HG02798 (cell line): ENCODE data around the gene RIMBP2.

Source experiments
- ATAC-seq: cut with Tn5 transposase; IDR thresholded peaks from one replicate; pipeline ENCODE4 v1.9.1; 2021; ENCODE audit warnings: mild to moderate bottlenecking; ENCODE audit not compliant: unreplicated experiment, poor library complexity

The RIMBP2 gene

GRCh38 chr12:130639476-130640424 lies 76.3 kb downstream of the RIMBP2 start:
- no peak for ATAC-seq

GRCh38 chr12:130636370-130636769 lies 79.7 kb downstream of the RIMBP2 start:
- no peak for ATAC-seq

DNA sequence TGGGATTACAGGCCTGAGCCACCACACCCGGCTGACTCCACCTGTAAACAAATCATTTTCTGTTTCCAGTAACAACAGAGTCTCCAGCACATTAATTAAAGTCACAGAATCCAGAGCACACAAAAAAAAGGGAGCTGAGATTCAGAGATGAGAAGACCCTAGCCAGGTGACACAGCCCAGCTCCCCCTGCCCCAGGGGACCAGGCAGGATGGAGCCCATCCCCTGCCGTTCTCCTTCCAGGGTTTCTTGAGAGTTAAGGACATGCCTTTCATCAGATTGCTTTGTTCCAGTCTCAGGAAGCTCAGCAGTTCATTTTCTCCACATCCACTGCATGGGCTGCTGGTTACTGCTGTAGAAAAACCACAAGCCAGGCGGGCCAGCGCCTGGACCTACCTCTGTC lies 81.2 kb downstream of the RIMBP2 start:
- ATAC-seq = no peak

DNA sequence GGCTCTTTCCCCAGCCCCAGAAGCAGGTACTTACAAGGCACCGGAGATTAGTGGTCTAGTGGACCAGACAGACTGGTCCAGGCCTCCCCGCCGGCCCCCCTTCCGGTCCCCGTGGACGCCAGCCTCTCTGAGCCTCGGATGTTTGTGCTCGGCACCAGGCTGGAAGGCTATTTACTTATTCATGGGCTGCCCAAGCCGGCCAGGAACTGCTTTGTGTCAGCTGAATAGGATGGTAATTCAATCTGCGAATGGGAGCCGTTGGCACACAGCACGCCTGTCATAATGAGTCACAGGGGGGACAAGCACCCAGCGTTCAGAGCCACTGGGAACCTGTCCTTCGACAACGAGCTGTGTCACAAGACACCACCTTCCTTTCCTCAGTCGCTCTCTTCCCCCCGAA lies 82.3 kb downstream of the RIMBP2 start:
- no peak for ATAC-seq

GRCh38 chr12:130632642-130633041 lies 83.5 kb downstream of the RIMBP2 start:
- no peak for ATAC-seq

- no peak for ATAC-seq
Observed at GRCh38 chr12:130628304-130628703, 87.8 kb downstream of the RIMBP2 start.

DNA sequence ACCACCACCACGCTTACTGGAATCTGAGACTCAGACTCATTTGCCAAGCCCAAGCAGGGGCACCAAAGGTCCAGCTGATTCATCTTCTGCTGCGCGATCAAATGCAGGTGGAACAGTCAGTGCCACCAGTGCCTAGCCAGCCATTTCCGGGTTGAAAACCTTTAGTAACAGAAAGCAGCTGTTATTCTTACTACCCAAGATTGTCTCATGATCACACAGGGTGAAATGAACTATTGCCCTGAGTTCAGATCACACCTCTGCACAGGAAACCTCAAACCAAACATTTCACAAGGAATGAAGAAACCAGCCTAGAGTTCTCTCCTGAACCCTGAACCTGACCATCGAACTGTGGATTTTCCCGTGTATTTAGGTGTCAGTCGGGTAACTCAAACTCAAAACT lies 88.9 kb downstream of the RIMBP2 start:
- no peak for ATAC-seq

GRCh38 chr12:130626601-130627000 lies 89.5 kb downstream of the RIMBP2 start:
- ATAC-seq = no peak

GRCh38 chr12:130625201-130625600 lies 90.9 kb downstream of the RIMBP2 start:
- no peak for ATAC-seq

DNA sequence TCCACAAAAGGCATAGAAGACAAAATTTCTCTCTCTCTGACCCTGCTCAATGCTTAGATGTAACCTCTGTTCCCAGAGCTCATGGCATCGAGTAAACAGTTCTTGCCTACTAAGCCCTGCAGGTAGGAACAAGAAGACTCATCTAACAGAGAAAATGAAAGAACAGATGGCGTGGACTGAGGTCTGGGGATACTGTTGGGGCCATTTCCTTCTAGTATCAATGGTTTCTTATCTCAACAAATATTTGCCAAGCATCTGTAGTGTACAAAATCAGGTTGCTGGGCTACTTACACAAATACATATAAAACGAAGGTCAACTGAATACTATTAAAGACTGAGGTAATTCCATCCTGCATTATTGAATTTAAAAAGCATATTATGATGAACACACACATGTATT lies 93.3 kb downstream of the RIMBP2 start:
- ATAC-seq = no peak

DNA sequence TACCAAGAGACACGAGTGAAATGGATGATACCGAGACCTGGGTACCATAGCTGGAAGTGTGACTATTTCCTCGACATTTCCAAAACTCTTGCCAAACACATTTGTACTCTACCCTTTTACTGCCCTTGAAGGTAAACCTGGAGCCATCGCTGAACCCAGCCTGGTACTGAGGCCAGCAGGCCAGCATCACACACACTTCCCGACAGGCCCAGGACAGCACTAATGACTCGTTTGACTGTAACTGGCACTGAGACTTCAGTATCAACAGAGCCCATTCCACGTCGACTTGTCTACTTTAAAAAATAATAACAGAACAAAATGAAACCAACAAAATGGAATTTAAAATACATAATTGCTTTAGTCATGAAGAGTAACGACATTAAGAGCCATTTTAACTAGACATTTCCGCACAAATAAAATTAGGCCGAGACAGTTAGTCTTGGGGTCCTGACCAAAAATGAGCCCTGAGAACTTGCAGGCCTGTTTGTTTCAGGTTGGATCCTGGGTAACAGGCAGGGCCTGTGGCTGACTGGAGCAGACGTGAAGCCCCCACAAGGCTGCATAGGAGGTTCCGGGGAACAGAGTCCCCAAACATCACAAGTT lies 94.3 kb downstream of the RIMBP2 start:
- no peak for ATAC-seq

GRCh38 chr12:130620756-130621155 lies 95.3 kb downstream of the RIMBP2 start:
- no peak for ATAC-seq

DNA sequence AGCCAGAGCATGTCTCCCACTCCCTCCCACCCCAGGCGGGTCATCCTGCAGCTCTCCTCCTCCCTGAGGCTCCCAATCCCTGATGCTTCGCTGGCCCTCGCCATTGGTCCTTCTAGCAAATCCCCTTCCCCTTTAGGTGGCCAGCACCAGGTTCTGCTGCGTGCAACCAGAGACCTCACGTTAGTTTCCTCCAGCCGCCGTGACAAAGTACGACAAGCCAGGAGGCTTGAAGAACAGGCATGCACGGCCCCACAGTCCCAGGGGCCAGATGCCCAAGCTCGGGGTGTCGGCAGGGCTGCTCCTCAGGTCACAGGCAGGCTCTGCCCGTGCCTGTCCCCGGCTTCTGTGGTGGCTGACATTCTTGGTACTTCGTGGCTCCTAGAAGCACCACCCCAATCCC lies 95.8 kb downstream of the RIMBP2 start:
- no peak for ATAC-seq

- no peak for ATAC-seq
Observed at GRCh38 chr12:130619385-130620001, 96.6 kb downstream of the RIMBP2 start.

DNA sequence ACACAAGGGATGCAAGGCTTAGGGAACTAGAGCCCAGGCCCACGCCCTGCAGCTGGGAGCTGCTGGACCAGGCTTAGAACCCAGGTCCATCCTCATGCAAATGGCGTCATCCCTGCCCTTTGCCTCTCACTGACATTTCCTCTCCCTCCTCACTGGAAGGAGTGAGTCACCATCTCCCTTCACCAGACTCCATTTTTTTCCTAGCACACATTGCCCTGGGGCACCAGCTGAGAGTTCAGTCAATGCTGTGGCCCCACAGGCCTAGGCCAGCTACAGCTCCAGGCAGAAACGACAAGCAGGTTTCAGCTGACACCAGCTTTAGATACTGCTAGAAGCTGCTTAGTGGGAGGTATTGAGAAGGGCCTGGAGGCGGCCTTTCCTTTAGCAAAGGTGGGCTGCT lies 98.9 kb downstream of the RIMBP2 start:
- no peak for ATAC-seq

GRCh38 chr12:130615861-130616345 lies 100.2 kb downstream of the RIMBP2 start:
- no peak for ATAC-seq

GRCh38 chr12:130614530-130614905 lies 101.6 kb downstream of the RIMBP2 start:
- ATAC-seq = no peak

DNA sequence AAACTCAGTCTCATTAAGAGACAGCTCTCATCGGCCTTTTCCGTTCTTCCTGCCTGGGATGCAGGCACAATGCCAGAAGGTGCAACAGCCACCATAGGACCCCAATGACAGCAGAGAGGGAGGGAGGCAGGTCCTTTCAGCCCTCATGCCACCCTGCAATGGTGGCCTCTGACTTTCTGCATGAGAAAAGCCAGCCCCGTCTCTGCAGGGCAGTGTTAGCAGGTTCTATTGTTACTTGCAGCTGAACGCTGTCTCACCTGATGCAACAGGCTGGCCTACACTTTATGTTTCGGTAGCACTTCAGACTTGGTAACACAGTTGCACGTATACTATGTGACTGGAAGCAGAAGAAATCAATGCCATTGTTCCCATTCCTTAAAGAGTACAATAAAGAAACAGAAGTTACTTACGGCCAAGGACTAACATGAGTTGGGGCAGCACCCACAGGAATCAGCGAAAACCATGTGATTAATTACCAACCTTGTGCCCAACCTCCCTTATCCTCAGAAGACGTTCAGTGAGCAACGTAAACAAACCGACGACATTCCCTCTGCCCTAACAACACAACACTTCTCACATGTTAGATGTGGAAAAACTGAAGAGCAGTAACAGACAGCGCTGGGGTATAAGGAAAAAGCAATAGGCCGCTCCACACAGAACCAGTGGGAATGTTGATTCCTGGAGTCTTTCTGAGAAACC lies 102.1 kb downstream of the RIMBP2 start:
- ATAC-seq = no peak

GRCh38 chr12:130613131-130613530 lies 103.0 kb downstream of the RIMBP2 start:
- no peak for ATAC-seq

- ATAC-seq = no peak
Observed at GRCh38 chr12:130611026-130611905, 104.8 kb downstream of the RIMBP2 start.
